WTC11 (cell line): Measurements from ENCODE around the gene NES. TPM values are rescaled to one million over a fixed set of nuclear protein-coding genes. Genes with fewer than 3 reads are reported as not detected.

Experiments
- ATAC-seq: fragments of 200-7000 bp; cut with Tn5 transposase; 2 replicates; pipeline ENCODE4 v1.10.0; 2021; ENCODE audit warnings: mild to moderate bottlenecking, moderate library complexity
- CTCF ChIA-PET: fragments of 300-600 bp; sonication (Branson Sonifier 250); formaldehyde crosslinking; loops from one replicate; lab custom pipeline; 2021; ENCODE audit warnings: antibody characterized with exemption; lab: Charles Lee
- POLR2A ChIA-PET: fragments of 350-600 bp; sonication (Branson Sonifier 250); formaldehyde crosslinking; loops from one replicate; lab custom pipeline; 2021; ENCODE audit warnings: antibody characterized with exemption; lab: Charles Lee
- DNase-seq: peaks from one replicate; pipeline ENCODE4 v3.0.0; 2021; ENCODE audit warnings: low spot score
- H3K27ac Mint-ChIP-seq: 2 replicates; pipeline ENCODE4 v1.8.0; 2021; ENCODE audit warnings: mixed read lengths
- H3K27me3 Mint-ChIP-seq: 2 replicates; pipeline ENCODE4 v1.8.0; 2021; ENCODE audit warnings: low read depth, mild to moderate bottlenecking, moderate library complexity, mixed read lengths
- H3K36me3 Mint-ChIP-seq: 2 replicates; pipeline ENCODE4 v1.8.0; 2021; ENCODE audit warnings: mixed read lengths
- H3K4me1 Mint-ChIP-seq: 2 replicates; pipeline ENCODE4 v1.8.0; 2022; ENCODE audit warnings: mixed read lengths
- H3K4me3 Mint-ChIP-seq: 2 replicates; pipeline ENCODE4 v1.8.0; 2021; ENCODE audit warnings: mild to moderate bottlenecking, moderate library complexity, mixed read lengths
- H3K9me3 Mint-ChIP-seq: 2 replicates; pipeline ENCODE4 v1.8.0; 2021; ENCODE audit warnings: mixed read lengths
- E2F5 ChIP-seq: sonication (generic); formaldehyde crosslinking; IDR thresholded peaks from 2 replicates; pipeline ENCODE4 v1.8.1; 2022; ENCODE audit warnings: mild to moderate bottlenecking, moderate library complexity, missing genetic modification reagents
- HMGA2 ChIP-seq: fragments of 250-450 bp; sonication (Bioruptor Pico); IDR thresholded peaks from 2 replicates; pipeline ENCODE4 v1.4.0; 2021; ENCODE audit warnings: mild to moderate bottlenecking, moderate library complexity
- NFE2L1 ChIP-seq: sonication (generic); formaldehyde crosslinking; IDR thresholded peaks from 2 replicates; pipeline ENCODE4 v1.8.1; 2023; ENCODE audit warnings: missing genetic modification reagents
- NR2C2 ChIP-seq: sonication (generic); formaldehyde crosslinking; IDR thresholded peaks from 2 replicates; pipeline ENCODE4 v1.8.0; 2022; ENCODE audit warnings: mild to moderate bottlenecking, missing genetic modification reagents
- OVOL2 ChIP-seq: fragments of 250-450 bp; sonication (Bioruptor Pico); IDR thresholded peaks from 2 replicates; pipeline ENCODE4 v1.9.0; 2021; ENCODE audit warnings: mild to moderate bottlenecking, borderline replicate concordance
- PRDM15 ChIP-seq: sonication (generic); formaldehyde crosslinking; IDR thresholded peaks from 2 replicates; pipeline ENCODE4 v1.8.0; 2022; ENCODE audit warnings: missing genetic modification reagents
- RELA ChIP-seq: sonication (generic); formaldehyde crosslinking; IDR thresholded peaks from 2 replicates; pipeline ENCODE4 v1.8.1; 2022; ENCODE audit warnings: missing genetic modification reagents, mild to moderate bottlenecking, borderline replicate concordance
- RORB ChIP-seq: fragments of 250-450 bp; sonication (Bioruptor Pico); IDR thresholded peaks from 2 replicates; pipeline ENCODE4 v1.9.0; 2021; ENCODE audit warnings: mild to moderate bottlenecking
- ZNF121 ChIP-seq: sonication (generic); formaldehyde crosslinking; IDR thresholded peaks from 2 replicates; pipeline ENCODE4 v1.8.0; 2023; ENCODE audit warnings: missing genetic modification reagents
- ZNF423 ChIP-seq: fragments of 250-450 bp; sonication (Bioruptor Pico); IDR thresholded peaks from 2 replicates; pipeline ENCODE4 v2.1.2; 2022; ENCODE audit warnings: mild to moderate bottlenecking, moderate library complexity
- ZNF512 ChIP-seq: sonication (generic); formaldehyde crosslinking; IDR thresholded peaks from 2 replicates; pipeline ENCODE4 v1.8.1; 2022; ENCODE audit warnings: missing genetic modification reagents, borderline replicate concordance
- total RNA-seq: library from RNA; stranded (reverse); gene quantifications from 3 replicates; pipeline ENCODE4 v1.2.3, GENCODE V29; 2021
- TF ChIP-seq, protein P1 (sequence below): fragments of 250-450 bp; sonication (Bioruptor Pico); IDR thresholded peaks from 2 replicates; pipeline ENCODE4 v1.9.0; 2021; ENCODE audit warnings: mild to moderate bottlenecking
- TF ChIP-seq, protein P2 (sequence below): sonication (generic); formaldehyde crosslinking; IDR thresholded peaks from 2 replicates; pipeline ENCODE4 v1.8.0; 2023; ENCODE audit warnings: missing genetic modification reagents, mild to moderate bottlenecking, borderline replicate concordance
- TF ChIP-seq, protein P3 (sequence below): sonication (generic); formaldehyde crosslinking; IDR thresholded peaks from 2 replicates; pipeline ENCODE4 v1.8.0; 2022; ENCODE audit warnings: mild to moderate bottlenecking, missing genetic modification reagents

The NES gene
- total RNA-seq, 1 experiment from 2014 or later: 127 TPM

DNA sequence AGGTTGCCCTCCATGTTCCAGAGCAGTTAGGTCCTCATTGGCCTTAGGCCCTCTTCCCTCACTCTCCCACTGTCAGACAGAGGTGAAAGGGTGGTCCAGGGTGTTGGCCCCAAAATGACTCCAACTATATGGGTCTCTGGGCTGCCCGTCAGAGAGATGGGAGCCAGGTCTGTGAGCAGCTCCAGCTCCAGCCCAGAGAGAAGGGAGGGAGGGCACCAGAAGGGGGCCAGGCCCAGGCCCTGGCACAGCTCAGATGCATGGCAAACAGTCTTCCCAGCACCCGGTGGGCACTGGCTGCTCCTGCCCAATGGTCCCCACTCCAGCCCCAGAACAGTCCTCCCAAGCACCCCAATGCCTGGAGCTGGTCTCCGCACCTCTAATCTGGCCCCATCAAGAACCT lies 33.1 kb downstream of the NES start (continued):
- TF ChIP-seq ZNF512: no peak
- no peak for TF ChIP-seq RORB (CRISPR knock-in tag)

GRCh38 chr1:156643778-156644092 lies 33.5 kb downstream of the NES start:
- POLR2A ChIA-PET: interaction anchor here (1.2 to 1.7 kb wide), 2 partner anchors 13 to 19 kb away, joined by 3 to 8 read pairs; no protein-coding TSS in a partner anchor
- TF ChIP-seq, protein P1, sequence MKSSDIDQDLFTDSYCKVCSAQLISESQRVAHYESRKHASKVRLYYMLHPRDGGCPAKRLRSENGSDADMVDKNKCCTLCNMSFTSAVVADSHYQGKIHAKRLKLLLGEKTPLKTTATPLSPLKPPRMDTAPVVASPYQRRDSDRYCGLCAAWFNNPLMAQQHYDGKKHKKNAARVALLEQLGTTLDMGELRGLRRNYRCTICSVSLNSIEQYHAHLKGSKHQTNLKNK: no peak
- TF ChIP-seq OVOL2 (CRISPR knock-in tag): no peak
- no peak for TF ChIP-seq RELA (CRISPR knock-in tag)
- TF ChIP-seq NR2C2 (CRISPR knock-in tag): no peak
- no peak for TF ChIP-seq NFE2L1 (CRISPR knock-in tag)
- TF ChIP-seq E2F5 (CRISPR knock-in tag): no peak
- no peak for TF ChIP-seq ZNF121 (CRISPR knock-in tag)
- Mint-ChIP-seq H3K9me3 (no peaks in the 10 kb centered on the region), H3K4me3 (no peak overlapping the region), H3K27me3 (peaks cover 100% of the 10 kb centered on the region), H3K36me3 (no peaks in the 10 kb centered on the region), H3K27ac (no peak overlapping the region), H3K4me1 (peaks cover 29% of the 10 kb centered on the region)
- ATAC-seq (no peak), DNase-seq (no peak)
- CTCF ChIA-PET: interaction anchor here (1.2 to 12.1 kb wide), 13 partner anchors 11 to 267 kb away, joined by 3 to 180 read pairs (median 20); partner anchors contain the start of genes HAPLN2 and NES

DNA sequence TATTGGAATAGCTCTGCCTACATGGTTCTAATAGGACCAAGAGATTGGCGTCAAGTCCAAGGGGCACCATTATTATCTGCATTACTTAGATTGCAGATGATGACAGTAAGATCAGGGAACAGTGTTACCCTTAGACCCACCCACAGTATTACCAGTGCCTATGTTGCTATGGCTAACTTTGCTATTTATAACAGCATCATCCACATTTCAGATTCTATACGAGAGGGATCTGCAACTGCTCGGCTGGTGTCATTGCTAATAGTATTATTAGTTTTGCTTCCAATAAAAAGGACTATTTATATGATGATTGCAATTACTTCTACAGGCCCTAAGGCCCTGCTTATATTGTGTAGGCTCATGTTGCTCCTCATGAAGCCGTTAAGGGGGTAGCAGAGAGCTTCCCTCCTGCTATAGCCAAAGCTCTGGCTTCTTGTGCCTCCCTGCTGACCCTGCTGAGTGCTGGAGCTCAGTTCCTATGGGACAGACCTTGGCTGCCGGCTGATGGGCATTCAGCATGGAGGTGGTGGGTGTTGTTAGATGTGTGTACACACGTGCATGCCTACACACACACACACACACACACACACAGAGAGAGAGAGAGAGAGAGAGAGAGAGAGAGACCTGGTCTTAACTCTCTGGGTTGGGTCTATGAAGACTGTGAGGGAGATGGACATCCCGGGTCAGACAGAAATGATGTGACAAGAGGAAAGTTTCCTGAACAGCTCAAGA lies 34.0 kb downstream of the NES start:
- DNase-seq (no peak), ATAC-seq (no peak)
- no peaks in the 10 kb centered on the region for H3K36me3 Mint-ChIP-seq
- no peak for TF ChIP-seq PRDM15
- H3K27me3 Mint-ChIP-seq: peaks cover 100% of the 10 kb centered on the region
- no peak overlapping the region for H3K27ac Mint-ChIP-seq
- peaks cover 29% of the 10 kb centered on the region for H3K4me1 Mint-ChIP-seq
- peak overlapping the region; percentile 70 for H3K4me3 Mint-ChIP-seq
- CTCF ChIA-PET: interaction anchor here (1.2 to 12.1 kb wide), 16 partner anchors 12 to 267 kb away, joined by 3 to 180 read pairs (median 8); partner anchors contain the start of genes HAPLN2 and NES
- no peaks in the 10 kb centered on the region for H3K9me3 Mint-ChIP-seq
- POLR2A ChIA-PET: interaction anchor here (1.2 to 2.7 kb wide), 3 partner anchors 13 to 30 kb away, joined by 3 to 8 read pairs (median 7); no protein-coding TSS in a partner anchor

- peaks cover 98% of the 10 kb centered on the region for H3K27me3 Mint-ChIP-seq
- no peaks in the 10 kb centered on the region for H3K36me3 Mint-ChIP-seq
- no peak overlapping the region for H3K27ac Mint-ChIP-seq
- peak overlapping the region; percentile 70 for H3K4me3 Mint-ChIP-seq
- peak; percentile 33 for ATAC-seq
- POLR2A ChIA-PET: interaction anchor here (0.7 to 2.7 kb wide), 5 partner anchors 17 to 50 kb away, joined by 3 to 8 read pairs (median 4); no protein-coding TSS in a partner anchor
- DNase-seq: no peak
- CTCF ChIA-PET: interaction anchor here (0.6 to 12.1 kb wide), 19 partner anchors 12 to 268 kb away, joined by 3 to 180 read pairs (median 7); partner anchors contain the start of genes CRABP2, HAPLN2 and NES
- TF ChIP-seq ZNF423 (CRISPR knock-in tag) (peak; percentile 70), HMGA2 (no peak)
- TF ChIP-seq, protein P2, sequence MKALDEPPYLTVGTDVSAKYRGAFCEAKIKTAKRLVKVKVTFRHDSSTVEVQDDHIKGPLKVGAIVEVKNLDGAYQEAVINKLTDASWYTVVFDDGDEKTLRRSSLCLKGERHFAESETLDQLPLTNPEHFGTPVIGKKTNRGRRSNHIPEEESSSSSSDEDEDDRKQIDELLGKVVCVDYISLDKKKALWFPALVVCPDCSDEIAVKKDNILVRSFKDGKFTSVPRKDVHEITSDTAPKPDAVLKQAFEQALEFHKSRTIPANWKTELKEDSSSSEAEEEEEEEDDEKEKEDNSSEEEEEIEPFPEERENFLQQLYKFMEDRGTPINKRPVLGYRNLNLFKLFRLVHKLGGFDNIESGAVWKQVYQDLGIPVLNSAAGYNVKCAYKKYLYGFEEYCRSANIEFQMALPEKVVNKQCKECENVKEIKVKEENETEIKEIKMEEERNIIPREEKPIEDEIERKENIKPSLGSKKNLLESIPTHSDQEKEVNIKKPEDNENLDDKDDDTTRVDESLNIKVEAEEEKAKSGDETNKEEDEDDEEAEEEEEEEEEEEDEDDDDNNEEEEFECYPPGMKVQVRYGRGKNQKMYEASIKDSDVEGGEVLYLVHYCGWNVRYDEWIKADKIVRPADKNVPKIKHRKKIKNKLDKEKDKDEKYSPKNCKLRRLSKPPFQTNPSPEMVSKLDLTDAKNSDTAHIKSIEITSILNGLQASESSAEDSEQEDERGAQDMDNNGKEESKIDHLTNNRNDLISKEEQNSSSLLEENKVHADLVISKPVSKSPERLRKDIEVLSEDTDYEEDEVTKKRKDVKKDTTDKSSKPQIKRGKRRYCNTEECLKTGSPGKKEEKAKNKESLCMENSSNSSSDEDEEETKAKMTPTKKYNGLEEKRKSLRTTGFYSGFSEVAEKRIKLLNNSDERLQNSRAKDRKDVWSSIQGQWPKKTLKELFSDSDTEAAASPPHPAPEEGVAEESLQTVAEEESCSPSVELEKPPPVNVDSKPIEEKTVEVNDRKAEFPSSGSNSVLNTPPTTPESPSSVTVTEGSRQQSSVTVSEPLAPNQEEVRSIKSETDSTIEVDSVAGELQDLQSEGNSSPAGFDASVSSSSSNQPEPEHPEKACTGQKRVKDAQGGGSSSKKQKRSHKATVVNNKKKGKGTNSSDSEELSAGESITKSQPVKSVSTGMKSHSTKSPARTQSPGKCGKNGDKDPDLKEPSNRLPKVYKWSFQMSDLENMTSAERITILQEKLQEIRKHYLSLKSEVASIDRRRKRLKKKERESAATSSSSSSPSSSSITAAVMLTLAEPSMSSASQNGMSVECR: 0 out of 2 replicates have a peak, but pooled peaks have one; percentile 37
- TF ChIP-seq, protein P3, sequence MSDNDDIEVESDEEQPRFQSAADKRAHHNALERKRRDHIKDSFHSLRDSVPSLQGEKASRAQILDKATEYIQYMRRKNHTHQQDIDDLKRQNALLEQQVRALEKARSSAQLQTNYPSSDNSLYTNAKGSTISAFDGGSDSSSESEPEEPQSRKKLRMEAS: peak; percentile 49; the same call in 1 of the 2 replicates
- H3K9me3 Mint-ChIP-seq: no peaks in the 10 kb centered on the region
- H3K4me1 Mint-ChIP-seq: peaks cover 29% of the 10 kb centered on the region
These were observed 34.8 kb downstream of the NES start for GRCh38 chr1:156642265-156643048.
